ENCODE measurements around the gene GPC6.
"Not testable (repeated sequence)": the region's sequence is repeated elsewhere in the genome, so short reads cannot be mapped to it uniquely, and the experiment has no call there.

GPC6 gene

GRCh38 chr13:94291631-94292322, 1065.2 kb downstream of the GPC6 start:
- no peak for DNase-seq

- no peak for DNase-seq
These were observed 1065.7 kb downstream of the GPC6 start for GRCh38 chr13:94292323-94292640.

- no peak for DNase-seq
These were observed 1069.9 kb downstream of the GPC6 start for GRCh38 chr13:94296471-94296870.

- no peak for DNase-seq
These were observed 1071.7 kb downstream of the GPC6 start for GRCh38 chr13:94298346-94298745.

- DNase-seq: no peak
These were observed 1073.8 kb downstream of the GPC6 start for GRCh38 chr13:94300401-94300800.

GRCh38 chr13:94301487-94301886, 1074.9 kb downstream of the GPC6 start:
- no peak for DNase-seq

- DNase-seq: not testable (repeated sequence)
These were observed 1076.4 kb downstream of the GPC6 start for GRCh38 chr13:94302847-94303565.

GRCh38 chr13:94303644-94304174, 1077.1 kb downstream of the GPC6 start:
- no peak for DNase-seq

- DNase-seq: no peak
These were observed 1078.4 kb downstream of the GPC6 start for GRCh38 chr13:94305033-94305432.

GRCh38 chr13:94305463-94305862, 1078.9 kb downstream of the GPC6 start:
- DNase-seq: no peak

- DNase-seq: no peak
These were observed 1079.3 kb downstream of the GPC6 start for GRCh38 chr13:94305934-94306333.

- DNase-seq: no peak
These were observed 1082.2 kb downstream of the GPC6 start for GRCh38 chr13:94308832-94309231.

GRCh38 chr13:94309576-94309975, 1083.0 kb downstream of the GPC6 start:
- DNase-seq: no peak

- DNase-seq: no peak
These were observed 1083.6 kb downstream of the GPC6 start for GRCh38 chr13:94309997-94310855.

- no peak for DNase-seq
These were observed 1085.3 kb downstream of the GPC6 start for GRCh38 chr13:94311893-94312292.

GRCh38 chr13:94312511-94313216, 1086.1 kb downstream of the GPC6 start:
- DNase-seq: no peak

- DNase-seq: no peak
These were observed 1086.8 kb downstream of the GPC6 start for GRCh38 chr13:94313321-94313910.

- no peak for DNase-seq
These were observed 1087.3 kb downstream of the GPC6 start for GRCh38 chr13:94313926-94314325.

GRCh38 chr13:94315188-94315587, 1088.6 kb downstream of the GPC6 start:
- no peak for DNase-seq

GRCh38 chr13:94317063-94317491, 1090.5 kb downstream of the GPC6 start:
- no peak for DNase-seq

GRCh38 chr13:94318418-94318817, 1091.8 kb downstream of the GPC6 start:
- no peak for DNase-seq

GRCh38 chr13:94319501-94319900, 1092.9 kb downstream of the GPC6 start:
- DNase-seq: no peak

All from NCI-H1048 (cell line).